A204.1 (cell line): Measurements from ENCODE around the gene XIRP2.

Source experiments
- FAIRE-seq: peaks from 2 replicates; lab custom pipeline; 2012; peaks lifted over from hg19 to GRCh38; lab: Jason Lieb, UNC

The XIRP2 gene, protein sequence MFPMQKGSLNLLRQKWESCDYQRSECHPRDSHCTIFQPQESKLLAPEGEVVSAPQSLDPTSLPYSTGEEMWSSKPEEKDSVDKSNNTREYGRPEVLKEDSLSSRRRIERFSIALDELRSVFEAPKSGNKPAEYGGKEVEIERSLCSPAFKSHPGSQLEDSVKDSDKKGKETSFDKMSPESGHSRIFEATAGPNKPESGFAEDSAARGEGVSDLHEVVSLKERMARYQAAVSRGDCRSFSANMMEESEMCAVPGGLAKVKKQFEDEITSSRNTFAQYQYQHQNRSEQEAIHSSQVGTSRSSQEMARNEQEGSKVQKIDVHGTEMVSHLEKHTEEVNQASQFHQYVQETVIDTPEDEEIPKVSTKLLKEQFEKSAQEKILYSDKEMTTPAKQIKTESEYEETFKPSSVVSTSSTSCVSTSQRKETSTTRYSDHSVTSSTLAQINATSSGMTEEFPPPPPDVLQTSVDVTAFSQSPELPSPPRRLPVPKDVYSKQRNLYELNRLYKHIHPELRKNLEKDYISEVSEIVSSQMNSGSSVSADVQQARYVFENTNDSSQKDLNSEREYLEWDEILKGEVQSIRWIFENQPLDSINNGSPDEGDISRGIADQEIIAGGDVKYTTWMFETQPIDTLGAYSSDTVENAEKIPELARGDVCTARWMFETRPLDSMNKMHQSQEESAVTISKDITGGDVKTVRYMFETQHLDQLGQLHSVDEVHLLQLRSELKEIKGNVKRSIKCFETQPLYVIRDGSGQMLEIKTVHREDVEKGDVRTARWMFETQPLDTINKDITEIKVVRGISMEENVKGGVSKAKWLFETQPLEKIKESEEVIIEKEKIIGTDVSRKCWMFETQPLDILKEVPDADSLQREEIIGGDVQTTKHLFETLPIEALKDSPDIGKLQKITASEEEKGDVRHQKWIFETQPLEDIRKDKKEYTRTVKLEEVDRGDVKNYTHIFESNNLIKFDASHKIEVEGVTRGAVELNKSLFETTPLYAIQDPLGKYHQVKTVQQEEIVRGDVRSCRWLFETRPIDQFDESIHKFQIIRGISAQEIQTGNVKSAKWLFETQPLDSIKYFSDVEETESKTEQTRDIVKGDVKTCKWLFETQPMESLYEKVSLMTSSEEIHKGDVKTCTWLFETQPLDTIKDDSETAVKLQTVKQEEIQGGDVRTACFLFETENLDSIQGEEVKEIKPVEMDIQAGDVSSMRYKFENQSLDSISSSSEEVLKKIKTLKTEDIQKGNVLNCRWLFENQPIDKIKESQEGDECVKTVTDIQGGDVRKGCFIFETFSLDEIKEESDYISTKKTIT (N-terminal part only)

DNA sequence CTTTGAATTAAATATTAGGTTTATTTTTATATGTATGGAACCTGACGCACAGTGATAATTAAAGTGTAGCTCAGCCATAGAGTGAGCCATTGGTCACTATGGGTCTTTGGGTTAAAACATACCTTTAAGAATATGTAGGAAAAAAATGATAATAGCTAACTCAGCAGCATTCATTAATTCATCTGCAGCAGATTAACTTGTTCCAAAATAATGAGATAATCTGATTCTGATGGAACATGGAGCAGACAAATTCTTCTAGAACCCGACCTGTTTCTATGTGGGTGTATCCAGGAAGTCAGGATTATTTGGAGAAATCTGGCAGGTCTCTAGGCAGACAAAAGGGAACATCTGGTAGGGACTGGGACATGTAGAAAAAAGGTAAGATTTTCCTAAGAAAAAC, at the start of gene XIRP2:
XIRP2 (plus strand) TSS at position 301 of the 400 bp plus-strand sequence. CDS start 15,003 bp downstream, outside the sequence.
- no peak for FAIRE-seq

DNA sequence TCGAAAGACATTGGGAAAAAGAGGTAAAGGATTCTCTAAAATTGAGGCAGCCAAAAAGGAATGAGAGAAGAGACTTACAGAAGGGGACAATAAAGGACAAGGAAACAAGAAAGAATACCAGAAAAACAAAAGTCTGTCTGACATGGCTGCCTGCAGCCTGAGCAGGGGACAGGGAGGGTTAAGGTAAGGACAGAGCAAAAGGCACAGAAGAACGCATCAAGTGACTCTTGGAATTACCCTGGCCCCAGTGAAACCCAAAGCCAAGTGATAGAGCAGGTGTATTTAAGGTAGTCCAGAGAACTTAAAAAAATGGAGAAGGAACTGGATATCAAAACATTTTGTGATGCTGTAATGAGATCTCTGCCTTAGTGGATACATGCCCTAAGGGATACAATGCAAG, 47.1 kb upstream of the XIRP2 start:
- FAIRE-seq, result no peak

DNA sequence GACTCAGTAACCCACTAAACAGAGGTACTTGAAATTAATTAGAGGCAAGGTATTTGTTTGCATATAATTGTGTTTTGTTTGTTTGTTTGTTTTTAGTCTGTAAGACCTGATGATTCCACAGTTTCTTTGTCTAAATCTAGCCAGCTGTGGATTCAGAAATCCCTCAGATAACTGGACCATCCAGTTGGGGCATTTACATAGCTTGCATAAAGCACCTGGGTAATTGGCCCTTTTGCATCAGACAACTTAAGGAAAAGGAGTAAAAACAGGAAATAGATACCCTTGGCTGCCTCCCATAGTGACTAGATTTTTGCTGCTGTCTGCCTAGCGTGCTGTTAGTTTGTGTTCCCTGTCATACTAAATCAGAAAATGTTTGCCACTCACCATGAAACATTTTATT, 46.6 kb upstream of the XIRP2 start:
- FAIRE-seq, result no peak

DNA sequence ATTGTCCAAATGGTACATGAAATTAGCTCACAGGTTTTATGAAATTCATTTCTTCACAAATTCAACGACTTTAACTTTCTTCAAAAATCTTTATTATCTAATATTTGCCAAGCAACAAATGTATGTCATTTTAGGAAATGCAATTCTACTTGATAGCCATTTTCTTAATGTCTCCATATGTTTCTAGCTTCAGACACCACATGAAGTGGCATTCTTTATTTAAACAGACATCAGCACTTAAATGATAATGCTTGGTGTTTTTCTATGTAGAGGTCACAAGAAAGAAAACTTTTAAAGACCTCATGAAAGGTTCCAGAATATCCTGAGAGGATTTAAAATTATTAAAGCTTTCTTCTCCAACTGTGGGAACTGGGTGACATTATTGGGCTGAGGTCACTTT, 44.2 kb upstream of the XIRP2 start:
- FAIRE-seq, result no peak

DNA sequence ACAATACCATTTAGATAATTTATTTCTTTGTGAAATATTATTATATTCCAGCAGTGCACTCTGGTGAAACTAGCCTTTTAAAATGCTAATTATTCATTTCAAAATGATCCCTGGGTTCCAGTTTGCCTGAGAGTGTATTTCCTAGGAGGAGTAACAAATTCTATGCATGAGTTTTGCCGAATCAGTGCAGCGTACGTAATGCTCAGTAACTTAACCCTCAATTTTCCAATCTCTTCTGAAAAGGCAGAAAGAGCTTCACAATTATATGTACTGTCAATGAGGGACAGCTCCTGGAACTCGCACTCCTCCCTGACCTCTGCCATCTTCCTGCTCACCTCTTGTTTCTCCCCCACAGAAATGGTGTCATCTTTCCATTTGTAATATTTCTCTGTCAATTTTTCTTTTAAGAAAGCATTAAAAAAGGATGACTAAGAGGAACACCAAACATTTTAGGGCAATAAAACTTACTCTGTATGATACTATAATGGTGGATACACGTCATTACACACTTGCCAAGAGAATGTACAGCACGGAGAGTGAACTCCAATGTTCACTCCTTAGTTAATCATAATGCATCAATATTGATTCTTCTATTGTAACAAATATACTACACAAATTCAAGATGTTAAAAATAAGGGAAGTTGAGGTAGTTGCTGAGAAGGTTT, 25.7 kb upstream of the XIRP2 start:
- FAIRE-seq, result no peak

DNA sequence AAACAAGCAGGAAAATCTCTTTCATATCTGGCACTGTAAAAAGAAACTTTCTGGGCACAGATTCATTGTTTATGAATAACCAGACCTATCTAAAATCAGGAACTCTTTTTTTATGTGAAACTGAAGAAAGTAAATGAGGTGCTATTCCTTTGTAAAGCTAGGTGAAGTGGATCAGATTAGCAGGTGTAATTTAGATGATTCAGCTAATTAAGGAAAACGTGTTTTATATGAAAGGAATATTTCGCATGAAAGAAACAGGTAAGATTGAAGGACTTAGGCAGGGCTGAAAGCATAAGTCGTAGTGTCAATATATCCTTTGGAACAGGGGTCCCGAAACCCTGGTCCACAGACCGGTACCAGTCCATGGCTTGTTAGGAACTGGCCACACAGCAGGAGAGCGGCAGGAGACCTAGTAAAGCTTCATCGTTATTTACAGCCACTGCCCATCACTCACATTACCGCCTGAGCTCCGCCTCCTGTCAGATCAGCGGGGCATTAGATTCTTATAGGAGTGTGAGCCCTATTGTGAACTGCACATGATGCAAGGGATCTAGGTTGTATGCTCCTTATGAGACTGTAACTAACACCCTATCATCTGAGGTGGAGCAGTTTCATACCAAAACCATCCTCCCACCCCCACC, 20.3 kb upstream of the XIRP2 start:
- no peak for FAIRE-seq

DNA sequence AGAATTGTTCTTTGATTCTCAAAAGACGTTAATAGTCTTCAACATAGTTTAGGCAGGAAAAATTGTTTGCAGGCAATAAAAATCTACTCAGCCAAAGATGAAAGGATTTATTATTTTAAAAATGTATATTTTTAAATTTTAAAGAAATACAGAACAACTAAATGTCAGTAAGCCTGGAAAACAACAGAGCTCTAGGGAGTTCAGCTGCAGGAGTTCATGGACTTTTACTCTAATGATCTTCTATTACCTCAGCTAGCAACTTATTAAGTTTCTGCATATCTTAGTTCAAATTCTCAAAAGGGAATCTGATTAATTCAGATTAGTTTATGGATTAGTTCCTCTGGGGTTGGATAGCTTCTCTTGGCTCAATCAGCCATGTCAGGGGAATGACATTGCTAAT, 17.9 kb upstream of the XIRP2 start:
- FAIRE-seq, result no peak

DNA sequence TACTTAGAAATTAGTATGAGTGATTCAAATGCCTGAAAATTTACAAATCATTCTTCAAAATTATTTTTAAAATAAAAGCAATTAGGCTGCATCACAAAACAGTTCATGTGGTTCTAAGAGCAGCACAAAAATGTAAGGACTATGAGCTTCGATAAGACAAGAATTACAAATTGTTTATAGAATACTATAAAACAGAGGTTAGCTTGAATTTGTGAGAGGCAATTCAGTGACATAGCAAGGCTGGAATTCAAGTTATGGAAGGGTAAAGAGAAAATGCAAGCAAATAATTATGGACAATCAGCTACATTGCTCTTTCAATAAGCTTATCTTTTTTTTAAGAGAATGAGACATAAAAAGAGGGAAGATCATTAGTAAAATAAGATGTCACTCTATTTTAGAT, 7.1 kb upstream of the XIRP2 start:
- FAIRE-seq, result no peak

DNA sequence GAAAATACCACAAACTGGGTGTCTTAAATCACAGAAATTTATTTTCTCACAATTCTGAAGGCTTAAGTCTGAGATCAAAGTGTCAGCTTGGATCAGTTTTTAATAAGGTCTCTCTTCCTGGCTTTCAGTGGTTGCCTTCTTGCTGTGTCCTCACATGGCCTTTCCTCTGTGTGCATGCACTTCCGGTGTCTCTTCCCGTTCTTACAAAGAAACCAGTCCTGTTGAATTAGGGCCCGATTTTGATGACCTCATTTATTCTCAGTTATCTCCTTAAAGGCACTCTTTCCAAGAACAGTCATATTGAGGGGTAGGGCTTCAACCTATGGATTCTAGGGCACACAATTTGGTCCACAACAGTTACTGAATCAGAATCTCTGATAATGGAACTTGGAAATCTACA, 5.4 kb upstream of the XIRP2 start:
- no peak for FAIRE-seq

DNA sequence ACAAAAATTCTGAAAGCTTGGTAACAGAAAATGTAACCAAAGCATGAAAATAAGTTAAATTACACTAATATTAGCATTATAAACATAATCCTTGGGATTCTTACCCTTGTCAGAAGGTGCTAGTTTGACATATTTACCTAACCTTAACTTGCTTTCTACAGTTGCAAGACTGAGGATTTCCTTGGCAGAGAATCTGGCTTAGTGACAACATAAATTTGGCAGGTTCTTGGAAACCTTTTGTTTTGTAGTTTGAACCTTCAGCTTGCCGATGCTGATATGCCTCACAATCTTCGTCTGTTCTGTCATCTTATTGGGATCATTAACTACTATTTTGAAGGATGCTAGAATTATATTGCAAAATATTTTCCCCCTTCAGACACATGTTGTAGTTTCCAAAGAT, 3.4 kb downstream of the XIRP2 start:
- no peak for FAIRE-seq

DNA sequence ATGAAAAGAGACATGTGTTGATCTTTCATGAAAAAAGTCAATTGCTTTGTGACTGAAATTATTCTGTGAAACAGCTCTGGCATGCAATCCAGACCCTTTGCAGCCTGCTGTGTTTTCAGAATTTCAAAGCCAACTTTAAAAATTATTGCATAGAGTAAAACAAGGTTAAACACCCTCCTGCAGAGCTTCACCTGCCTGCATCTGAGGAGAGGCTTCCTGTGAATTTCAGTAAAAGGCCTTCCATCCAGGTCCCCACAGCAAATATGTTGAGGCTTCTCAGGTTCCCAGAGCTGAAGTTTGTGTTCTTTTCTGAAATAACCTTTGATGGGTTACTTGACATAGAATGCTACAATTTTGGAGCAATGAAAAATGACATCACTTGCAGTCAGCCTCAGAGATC, 4.1 kb downstream of the XIRP2 start:
- FAIRE-seq, result no peak

DNA sequence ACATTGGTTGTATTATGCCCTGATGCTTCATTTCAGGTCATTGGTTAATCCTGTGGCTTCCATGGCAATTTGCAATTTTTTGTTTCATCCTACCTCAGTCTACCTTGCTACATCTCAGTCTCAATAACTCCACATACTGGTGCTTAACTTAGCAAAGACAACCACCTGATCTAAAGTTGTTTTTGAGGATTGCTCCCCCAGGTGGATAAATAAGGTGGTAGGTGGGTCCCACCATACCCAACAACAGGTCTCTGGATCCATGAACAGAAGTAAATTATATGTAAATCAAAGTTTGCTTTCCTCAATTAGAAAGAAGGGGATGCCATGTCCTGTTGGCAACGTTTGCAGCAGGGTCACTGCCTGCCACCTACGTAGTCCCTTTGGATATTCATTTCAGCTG, 7.0 kb downstream of the XIRP2 start:
- no peak for FAIRE-seq

DNA sequence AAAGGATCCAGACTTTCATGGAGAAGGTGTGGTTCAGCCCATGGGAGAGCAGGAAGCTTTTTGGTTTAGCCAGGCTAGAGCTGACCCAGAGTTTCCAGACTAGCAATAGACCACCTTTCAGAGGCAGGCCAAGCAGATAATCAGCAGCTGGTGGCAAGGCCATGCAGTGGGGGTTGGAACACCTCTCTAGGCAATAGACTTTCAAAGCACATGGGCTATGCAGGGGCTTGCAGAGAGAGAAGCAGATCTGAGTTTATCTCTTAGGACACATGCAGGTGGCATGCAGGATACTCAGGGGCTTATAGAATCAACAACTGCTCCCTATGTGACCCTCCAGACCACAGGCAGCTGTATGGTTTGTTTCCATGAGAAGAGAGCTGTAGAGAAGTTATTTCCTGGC, 9.4 kb downstream of the XIRP2 start:
- no peak for FAIRE-seq

DNA sequence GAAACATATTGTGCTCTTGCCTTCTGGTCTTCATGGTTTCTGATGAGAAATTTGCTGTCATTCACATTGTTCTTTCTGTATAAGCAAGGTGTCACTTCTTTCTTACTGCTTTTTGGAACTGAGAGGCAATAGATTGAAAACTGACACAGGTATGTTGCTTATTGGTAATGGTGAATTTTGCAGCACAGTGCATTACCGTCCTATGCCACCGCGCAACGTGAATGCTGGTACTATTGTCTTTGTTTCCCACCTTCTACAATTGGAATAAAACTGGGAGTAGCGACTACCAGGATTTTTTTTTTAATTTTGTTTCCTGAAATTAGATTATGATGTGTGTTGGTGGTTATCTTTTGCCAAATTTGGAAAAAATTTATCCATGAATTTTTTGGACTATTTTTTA, 11.4 kb downstream of the XIRP2 start:
- FAIRE-seq, result no peak

DNA sequence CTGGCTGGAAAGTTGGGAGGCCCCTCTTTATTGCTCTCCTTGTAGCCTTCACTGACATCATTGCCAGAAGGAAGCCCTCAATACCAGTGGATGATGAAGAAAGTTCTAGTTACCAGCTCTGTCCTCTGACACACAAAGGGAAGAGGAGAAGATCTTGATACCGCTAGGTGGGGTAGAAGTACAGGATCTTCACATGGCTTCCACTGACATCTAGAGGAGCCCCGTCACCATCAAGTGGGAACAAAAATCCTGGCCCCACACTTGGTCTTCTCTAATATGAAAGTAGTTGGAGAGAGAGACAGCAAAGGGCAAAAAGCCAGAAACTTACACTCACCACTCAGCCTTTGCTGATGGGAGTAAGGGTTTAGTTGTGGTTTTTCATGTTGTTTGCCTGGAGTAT, 12.4 kb downstream of the XIRP2 start:
- FAIRE-seq, result no peak

DNA sequence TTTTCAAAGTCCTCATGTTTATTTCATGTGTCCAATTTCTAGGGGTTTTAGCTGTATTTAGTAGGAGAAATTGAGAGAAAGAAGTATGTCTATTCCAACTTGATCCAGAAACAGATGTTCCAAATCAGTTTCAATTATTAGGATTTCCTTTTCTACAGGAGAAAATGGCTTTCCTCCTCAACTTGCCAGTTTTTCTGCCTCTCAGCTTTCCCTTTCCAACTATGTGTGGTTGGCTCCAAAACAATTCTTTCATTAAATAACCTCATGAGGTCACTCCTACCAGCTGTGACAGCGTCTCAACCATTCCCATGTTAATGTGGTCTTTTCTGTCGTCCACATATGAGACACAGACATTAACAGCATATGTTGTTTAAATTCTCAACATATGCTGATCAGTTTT, 13.1 kb downstream of the XIRP2 start:
- FAIRE-seq, result no peak

DNA sequence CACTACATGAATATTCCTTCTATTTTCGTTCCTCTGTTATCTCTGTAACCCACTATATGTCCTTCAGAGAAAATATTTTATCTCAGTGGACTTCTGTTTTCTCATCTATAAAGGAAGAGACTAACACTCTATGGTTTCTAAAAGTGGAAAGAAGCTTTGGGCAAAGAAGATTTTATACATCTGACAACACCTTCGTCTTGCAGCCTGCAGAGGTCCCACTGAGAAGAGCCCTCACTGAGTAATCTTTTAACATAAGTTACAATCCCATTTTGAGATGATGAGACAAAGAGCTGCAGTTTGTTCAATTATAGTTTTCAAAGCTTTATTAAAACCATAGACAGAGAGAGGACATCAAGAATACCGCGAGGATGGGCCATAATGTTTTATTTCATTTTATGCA, 28.7 kb downstream of the XIRP2 start:
- no peak for FAIRE-seq

DNA sequence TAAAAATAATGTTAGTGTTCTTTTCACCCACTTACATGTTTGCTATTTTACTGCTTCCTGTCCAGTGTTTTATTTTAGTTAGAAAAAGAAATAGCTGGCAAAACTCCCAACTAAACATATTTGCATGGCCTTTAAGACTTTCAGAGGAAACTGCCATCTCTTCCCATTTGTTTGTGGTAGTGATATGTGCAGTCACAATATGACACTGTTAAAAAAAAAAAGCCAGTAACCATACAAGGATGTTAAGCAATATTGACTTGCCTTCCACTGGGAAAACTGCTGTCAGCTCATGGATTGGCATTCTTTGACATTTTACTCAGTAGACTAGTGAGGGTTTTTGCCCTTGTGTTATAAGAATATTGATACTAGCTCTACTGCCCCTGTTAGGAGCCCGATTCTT, 29.1 kb downstream of the XIRP2 start:
- no peak for FAIRE-seq

DNA sequence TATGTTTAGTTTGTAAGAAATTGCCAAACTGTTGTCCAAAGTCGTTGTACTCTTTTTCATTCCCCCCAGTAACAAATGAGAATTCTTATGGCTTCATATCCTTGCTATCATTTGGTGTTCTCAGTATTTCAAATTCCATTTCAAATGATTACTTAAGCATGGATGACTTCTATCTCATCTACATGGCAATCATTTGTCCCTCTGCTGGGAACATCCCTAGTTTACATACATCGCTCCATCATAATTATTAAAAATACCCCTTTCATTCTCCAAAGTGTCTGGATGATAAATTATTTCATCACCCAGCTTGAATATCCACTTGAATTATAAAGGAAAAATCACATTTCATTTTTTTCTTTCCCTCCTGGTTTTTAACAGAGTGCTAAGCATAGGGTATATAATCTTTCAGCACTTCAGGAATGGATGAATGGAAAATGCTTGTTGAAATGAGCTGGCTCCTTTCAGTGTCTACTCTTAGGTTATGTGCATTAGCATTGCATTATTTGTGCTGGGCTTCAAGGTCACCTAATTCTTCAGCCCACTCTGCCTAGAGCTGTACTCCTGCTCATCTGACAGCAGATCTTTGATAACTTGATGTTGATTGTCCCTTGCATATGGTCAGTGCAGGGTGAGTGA, 33.1 kb downstream of the XIRP2 start:
- FAIRE-seq, result no peak

DNA sequence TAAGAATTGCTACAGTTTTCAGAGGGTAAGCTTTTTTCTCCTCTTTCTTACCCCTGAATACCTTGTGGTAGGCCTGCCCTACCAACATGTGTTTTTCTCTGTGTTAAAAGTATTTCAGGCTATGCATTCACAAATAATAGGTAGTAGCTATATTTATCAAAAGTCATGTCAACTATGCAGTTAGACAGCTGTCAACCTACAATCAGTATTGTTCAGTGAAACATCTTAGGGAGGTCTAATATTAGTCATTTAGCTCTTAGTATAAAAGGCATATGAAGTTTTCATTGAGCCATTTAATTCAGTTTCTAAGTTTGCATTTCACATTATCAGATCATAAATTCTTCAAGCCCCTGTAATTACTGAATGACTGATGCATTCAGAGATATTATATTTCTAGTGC, 36.7 kb downstream of the XIRP2 start:
- no peak for FAIRE-seq

DNA sequence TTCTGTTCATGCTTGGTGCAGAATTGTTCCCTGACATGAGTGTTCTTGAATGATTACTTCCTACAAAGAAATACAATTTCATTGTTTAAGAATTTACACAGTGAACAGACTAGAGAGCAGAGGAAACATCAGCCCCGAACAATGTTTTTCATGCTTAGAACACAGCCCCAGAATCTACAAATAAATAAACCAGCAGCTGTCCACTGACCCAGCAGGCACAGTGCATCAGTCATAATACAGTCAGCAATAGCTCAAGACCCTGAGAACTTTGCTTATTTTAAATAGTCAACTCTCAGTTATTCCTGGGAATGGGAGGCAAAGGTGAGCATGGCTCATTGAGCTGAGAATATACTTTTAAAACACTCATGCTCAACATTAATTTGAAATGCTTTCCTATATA, 38.4 kb downstream of the XIRP2 start:
- FAIRE-seq, result no peak
